ENCODE measurements around the gene TMEM51.
"Not testable (repeated sequence)": the region's sequence is repeated elsewhere in the genome, so short reads cannot be mapped to it uniquely, and the experiment has no call there.

The TMEM51 gene

DNA sequence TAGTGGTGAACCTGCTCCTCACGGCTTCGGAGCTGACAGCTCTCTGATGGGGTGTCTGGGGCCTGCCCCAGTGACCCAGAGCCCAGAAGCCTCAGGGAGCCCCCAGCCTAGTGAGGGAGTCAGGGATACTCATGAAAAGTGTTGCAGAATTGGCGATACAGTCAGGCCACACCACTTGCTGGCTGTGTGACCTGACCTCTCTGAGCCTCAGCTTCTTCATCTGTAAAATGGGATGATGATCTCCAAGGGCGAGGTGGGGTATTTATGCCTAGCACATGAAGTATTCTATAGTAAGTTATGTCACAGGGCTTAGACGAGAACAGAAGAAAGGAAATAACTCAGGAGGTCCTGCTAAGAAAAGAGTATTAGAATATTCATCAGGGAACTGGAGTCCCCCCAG, 1.6 kb downstream of the TMEM51 start:
- no peak for DNase-seq

DNA sequence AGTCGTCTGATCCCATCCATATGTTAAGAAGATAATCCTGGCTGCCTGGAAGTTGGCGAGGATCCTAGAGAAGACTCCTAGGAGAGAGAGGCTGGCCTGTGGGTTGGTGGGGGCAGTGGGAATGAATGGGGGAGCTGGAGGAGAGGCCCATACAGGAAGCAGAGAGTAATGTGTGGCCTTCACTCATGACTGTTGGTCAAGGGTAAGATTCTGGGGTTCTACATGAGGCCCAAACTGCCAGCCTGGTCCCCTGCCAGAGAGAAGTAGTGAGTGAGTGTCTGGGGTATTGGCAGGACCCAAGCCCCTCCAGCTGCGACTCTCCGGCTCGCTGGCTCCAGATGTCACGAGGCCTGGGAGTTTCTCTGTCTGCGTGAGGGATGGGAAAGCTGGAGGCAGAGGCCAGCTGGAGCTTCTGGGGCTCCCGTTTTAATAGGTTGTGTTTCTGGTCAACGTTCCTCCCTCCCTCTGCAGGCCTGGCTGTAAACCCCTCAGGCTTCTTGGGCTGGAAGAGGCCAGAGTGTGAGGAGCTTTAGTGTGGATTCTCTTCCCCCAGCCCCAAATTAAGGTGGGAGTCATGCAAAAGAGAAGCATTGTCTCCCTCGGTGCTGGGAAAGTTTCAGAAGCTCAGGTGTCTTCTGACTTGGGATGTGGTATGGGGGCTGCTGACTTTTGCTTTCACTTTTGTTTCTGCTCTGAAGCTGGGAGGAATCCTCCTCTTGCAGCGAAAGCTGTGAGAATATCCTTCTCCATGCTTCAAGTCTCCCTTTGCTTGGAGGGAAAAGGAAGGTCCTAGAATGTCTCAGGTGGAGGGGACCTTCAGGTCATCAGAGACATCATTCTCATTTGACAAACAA, 2.6 kb downstream of the TMEM51 start:
- DNase-seq = peak; percentile 84

DNA sequence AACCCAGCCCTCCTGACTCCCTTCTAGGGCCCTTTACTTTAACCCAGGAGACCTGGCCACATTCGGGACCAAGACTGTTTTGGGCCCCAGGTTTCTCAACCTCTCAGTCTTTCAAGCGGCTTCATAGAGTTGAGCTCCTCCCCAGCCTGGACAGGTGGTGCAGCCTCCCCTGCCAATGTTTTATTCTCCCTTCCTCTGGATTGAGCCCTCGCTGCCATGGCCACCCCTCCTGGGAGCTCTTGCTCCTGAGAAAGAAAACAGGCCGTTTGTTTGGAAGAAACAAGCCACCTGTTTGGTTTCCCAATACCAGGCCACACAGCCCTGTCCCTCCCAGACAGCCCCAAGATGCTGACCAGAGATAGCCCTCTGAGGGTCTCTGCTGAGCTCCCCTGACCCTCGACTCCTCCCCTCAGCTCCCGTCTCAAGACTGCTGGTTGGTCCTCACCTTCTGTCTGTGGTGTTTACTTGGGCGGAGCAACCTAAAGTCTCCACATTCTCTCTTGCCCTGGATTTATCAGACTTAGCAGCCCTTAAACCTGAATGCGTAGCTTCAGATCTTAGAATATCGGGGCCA, 3.3 kb downstream of the TMEM51 start:
- peak; percentile 40 for DNase-seq

DNA sequence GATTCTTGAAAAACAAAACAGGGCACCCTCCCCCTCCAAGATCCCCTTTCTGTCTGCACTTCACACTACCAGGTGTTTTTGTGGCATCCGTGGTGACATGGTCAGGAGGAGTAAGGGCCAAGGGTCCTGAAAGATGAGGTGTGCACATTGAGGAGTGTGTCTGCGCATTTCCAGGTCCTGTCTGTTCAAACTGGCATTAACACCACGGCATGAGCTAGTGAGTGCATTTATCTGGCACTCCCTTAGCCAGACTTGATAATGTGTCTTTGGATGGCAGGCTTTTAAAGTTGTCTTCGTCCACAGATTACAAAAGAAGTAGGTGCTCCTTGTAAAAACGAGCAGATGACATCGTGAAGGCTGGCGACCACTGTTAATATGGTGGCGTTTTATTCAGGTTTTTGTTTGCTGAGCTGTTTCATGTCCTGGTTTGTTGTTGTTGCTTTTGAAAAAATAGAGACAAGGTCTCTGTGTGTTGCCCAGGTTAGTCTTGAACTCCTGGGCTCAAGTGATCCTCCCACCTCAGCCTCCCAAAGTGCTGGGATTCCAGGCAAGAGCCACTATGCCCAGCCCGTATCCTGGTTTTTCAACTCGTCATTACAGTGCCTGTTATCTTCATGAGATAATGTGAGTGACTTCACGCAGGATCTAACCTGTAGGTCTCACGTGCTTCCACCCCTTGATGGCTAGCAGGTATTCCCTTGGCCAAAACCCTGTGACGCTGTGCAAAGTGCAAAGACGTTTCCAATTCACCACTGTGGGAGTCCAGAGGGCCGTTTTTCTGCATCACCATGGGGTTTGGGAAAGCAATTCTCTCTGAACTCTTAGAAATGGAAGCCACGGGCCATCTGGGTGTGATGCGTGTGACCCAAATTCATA, 4.2 kb downstream of the TMEM51 start:
- no peak for DNase-seq

DNA sequence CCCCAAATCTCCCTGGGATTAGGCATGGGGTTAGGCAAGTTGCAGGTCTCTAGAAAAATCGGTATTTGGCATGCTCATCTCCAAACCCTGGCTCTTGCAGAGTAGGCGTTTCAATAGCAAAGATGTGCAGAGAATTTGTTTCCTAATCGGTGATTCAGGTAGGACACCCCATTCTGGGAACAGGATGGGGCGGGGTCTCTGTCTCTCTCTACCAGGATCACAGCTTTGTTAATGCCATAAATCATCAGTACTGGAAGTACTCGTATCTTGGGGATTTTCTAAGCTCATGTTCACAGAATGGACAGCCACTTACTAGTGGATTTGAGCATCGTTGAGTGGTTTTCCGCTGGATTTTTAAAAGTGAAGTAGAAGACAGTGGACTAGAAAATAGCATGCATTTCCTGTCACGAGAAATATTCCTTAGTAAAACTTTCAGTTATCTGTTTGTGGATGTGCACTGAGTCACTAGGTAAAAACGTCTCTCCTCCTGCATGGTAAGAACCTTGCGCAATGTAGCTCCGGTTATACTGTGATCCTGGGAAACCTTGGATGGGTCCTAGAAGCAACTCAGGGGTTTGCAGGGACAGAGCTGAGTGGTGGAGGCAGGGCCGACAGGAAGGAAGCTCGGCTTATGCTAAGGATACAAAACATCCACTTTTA, 5.1 kb downstream of the TMEM51 start:
- DNase-seq = no peak

DNA sequence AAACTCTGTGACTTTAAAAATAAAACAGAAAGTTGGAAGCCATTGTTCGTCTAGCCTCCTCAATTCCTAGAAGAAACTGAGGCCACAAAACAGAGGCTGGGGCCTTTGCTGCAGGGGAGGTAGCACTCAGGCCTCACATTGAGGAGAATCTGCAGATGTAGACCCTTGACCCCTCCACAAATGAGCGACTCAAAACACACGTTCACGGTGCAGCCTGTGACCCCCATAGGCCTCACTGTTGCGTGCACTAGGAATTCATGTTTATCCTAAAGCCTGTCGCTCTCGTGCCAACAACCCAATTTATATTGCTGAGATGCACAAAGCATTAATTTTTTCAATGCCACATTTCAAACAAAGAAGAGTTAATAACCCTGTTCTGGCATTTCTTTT, 5.6 kb downstream of the TMEM51 start:
- DNase-seq = no peak

DNA sequence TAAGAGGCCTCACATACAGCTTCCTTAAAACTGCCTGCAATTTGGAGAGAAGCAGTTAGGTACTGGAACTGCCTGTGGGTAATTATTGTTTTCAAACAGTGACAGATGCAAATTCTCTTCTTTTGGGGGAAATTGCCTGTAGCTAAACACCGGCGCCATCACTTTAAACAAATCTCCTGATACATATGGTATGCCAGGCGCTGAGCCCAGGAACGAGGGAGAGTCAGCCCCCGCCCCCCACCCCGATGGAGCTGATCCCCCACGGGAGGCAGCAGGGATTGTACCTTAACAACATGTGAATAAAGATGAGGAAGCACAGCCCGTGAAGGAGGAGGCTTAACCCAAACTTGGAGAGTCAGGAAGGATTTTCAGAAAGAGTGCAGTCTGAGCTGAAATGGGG, 7.1 kb downstream of the TMEM51 start:
- no peak for DNase-seq

DNA sequence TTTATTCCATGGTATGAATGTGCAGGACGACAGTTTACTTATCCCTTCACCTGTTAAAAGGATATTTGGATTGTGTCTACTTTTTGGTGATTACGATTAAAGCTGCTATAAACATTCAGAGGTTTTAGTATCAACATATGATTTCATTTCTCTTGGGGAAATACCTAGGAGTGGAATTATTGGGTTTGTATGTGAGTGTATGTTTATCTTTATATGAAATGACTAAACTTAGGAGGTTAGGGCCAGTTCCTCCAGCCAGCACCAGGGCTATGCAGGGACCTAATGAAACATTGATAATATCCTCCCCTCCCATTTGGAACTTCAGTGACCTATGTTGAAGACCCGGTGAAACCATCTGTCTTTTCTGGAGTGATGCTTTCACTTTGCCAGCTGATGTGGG, 13.8 kb downstream of the TMEM51 start:
- peak; percentile 16 for DNase-seq

DNA sequence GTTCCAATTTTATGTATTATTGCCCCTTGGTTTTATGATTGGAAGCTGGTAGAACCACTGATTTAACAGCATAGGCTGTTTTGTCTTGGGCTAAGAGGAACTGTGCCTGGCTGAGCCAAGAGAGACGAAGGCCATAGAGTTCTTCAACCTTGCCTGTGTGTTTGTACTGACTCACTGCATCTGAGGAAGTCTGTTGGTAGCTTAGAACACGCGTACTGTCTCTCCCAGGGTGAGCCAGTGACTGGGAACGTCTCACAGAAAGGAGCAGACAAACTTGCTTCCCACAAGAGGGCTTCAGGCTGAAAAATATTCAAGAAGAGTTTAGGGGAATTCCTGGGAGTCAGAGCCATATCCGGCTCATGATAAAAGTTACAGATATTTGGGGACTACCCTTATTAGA, 14.9 kb downstream of the TMEM51 start:
- peak; percentile 37 for DNase-seq

DNA sequence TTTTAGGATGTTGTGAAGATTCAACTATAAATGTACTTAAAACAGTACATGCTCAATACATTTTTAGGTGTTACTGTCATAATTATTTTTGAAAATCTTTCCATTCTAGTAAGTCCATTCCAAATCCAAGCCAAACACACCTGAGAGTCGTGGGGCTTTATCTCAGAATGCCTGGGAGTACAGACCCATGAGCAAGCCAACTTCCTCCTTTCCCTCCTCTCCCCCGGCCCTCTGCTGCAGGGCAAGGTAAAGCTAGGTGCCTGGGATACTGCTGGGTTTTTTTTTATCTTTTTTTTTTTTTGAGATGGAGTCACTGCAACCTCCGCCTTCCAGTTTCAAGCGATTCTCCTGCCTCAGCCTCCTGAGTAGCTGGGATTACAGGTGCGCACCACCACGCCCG, 16.5 kb downstream of the TMEM51 start:
- peak; percentile 11 for DNase-seq

DNA sequence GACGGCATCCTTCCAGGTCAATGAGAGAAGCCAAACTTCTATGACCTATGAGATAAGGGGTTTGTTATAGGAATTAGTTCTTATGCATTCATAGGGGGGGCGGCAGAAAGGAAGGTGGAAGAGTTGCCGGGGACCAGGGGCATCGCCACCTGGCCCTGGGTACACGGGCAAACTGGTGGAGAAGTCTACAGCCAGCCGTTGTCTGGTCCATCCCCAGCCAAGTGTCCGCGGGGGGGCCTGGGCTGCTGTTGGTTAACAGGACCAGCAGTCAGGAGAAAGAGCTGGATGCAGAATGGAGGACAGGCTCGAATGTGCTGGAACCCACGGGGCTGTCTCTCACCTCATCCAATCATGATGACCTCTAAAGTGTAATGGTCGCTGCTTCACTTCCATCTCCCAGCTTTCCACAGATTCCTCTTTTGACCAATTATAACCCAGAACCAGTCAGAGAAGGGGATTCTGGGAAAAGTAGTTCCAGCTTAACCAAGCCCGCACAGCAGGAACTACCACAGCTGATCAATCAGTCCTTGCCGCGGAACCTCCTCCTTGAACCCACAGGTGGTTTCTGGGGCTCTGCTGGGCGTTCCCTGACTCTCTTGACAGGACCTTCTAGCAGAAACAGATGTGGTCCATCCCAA, 17.8 kb downstream of the TMEM51 start:
- peak; percentile 60 for DNase-seq

DNA sequence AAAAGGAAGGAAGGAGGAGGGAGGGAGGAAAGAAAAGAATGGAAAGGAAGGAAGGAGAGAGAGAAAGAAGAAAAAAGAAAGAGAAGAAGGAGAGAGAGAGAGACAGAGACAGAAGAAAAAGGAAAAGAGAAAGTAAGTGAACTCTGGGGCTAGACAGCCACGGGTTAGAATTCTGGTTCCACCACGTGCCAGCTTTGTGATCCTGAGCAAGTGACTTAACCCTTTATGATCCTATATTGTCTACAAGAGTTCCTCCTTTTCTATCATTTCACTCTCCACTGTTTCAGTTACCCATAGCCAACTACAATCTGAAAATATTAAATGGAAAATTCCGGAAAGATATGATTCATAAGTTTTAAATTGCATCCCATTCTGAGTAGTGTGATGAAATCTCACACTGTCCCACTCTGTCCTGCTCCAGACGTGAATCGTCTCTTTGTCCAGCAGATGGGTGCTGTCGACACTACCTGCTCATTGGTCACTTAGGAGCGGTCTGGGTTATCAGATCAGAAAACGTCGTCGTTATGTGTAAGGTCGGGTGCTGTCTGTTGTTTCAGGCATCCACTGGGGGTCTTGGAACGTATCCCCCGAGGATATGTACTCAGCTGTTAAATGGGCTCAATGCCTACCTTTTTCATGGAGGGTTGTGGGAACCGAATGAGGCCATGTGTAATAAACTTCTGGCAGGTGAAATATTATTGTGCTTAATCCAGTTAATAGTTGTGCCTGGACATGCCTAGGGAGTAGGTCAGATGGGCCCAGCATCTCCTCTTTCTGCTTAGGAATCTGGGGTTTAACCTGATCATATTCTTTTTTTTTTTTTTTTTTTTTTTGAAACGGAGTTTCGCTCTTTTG, 19.1 kb downstream of the TMEM51 start:
- peak; percentile 86 for DNase-seq

DNA sequence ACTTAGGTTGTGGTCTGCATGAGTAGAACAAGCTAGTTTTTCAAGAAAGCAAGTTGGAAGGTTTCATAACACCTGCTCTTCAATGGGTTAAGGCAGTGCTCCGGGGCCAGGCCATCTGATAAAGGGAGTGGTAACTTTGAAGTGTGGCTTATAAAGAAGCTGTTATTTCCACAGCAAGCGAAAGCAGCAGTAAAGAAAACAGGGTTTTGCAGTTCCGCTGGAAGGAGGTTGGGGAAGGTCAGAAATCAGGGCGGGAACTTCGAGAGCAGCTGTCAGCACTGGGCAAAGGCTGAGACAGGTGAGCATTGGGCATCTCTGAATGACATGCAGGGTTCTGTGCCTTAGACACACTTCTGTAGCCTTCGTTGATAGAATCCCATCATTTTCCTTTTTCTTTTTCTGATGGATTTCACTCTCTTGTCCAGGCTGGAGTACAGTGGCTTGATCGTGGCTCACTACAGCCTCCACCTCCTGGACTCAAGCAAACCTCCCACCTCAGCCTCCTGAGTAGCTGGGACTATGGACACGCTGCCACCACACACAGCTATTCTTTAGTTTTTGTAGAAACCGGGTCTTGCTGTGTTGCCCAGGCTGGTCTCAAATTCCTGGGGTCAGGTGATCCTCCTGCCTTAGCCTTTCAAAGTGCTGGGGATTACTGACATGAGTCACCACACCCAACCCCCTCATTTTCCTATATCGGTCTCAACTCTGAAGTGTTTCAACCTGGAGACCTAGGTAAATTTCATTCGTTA, 20.5 kb downstream of the TMEM51 start:
- peak; percentile 74 for DNase-seq

DNA sequence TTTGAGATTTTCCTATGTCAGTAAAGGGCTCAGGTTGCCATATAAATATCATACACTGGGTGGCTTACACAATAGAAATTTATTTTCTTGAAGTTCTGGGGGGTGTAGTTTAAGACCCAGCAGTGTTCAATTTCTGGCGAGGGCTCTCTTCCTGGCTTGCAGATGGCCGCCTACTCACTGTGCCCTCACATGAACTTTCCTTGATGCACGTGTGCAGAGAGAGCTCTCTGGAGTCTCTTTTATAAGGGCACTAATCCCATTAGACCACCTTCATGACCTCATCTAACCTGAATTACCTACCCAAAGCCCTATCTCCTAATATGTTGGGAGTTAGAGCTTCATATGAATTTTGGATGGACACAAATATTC, 21.1 kb downstream of the TMEM51 start:
- DNase-seq = no peak

DNA sequence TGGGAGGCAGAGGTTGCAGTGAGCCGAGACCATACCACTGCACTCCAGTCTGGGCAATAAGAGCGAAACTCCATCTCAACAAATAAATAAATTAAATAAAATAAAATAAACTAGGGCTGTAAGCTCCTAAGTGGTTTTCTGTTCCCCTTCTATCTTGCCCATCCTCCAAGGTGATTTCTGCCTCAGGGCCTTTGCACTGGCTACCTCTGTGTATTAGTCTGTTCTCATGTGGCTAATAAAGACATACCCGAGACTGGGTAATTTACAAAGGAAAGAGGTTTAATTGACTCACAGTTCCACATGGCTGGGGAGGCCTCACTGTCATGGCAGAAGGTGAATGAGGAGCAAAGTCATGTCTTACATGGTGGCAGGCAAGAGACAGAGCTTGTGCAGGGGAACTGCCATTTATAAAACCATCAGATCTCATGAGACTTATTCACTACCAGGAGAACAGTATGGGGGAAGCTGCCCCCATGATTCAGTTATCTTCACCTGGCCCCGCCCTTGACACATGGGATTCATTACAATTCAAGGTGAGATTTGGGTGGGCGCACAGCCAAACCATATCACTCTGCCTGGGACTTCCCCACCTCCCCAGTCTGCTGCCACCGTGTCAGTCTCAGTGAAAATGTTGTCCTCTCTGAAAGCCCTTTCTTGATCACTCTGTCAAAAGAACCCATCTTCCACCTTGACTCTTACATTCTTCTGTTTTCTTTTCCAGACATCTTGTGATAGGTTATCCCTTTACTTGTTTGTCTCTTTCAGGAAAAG, 22.0 kb downstream of the TMEM51 start:
- DNase-seq = not testable (repeated sequence)

DNA sequence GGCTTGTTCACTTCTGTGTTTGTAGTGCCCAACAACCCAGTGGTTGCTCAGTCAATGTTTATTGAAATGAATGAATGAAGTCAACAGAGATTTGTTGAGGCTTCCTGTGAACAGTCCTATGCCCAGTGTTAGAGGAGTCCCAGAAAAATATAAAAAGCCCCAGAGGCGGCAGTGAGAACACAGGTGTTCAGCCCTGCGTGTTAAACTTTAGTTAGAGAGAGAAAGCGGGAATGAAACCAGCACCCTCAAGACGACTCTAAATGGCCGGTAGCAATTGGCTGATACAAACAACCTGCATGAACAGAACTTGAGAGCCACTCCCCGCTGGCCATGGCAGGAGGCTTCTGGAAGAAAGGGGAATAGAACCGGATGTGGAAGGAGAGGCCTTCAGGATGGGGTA, 22.6 kb downstream of the TMEM51 start:
- no peak for DNase-seq

DNA sequence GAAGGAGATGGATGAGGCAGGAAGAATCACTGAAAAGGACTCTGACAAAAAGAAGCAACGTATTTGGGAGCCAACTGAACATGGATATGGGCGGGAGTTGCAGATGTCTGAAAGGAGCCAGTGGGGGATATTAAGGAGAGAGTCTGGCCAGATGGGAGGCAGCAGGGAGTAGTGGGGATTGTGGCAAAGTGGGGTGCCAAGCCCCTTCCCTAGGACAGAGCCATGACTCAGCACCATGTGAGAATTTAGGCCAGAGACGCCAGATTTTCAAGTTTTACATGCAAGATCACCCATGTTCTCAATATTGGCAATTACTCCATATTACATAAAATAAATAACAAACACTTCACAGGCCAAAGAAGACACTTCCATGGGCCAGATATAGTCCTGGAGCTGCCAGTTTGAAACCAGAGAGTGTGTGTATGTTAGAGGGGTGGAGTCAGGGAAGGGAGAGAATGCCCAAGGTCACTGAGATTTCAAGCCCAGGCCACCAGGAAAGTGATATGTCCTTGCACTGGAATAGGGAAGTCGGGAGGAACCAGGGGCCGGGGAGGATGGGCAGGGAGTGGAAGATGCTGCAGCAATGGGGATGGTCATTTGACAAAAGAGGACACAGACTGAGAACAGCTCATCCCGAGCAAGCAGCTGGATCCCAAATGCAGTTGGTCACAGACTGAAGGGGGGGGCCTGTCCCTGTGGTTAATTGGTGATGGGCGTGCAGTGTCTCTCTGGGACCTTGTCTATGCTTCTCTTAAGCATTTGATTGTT, 23.5 kb downstream of the TMEM51 start:
- DNase-seq = no peak

DNA sequence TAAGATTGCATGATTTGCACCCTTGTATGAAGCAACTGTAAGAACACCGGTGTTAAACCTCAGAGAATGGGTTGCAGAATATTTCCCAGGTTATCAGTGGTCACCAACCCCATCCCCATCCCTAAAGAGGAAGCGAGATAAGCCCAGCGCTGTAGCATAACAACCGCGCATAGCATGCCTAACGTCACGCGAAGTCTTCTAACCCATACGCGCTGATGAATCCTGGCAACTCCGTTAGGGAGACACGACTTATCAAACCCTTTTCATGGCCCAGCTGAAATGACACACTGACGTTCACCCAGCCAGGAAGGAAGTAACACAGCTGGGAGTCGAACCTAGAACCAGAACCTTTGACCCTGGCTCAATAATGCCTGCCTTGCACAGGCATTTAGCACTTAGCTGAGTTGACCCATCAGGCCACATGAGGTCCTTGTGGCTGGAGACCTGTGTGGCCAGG, 24.2 kb downstream of the TMEM51 start:
- peak; percentile 95 for DNase-seq

All from OCI-M1 (cell line).